Measurements from ENCODE around the gene MADD.
"Not testable (repeated sequence)": the region's sequence is repeated elsewhere in the genome, so short reads cannot be mapped to it uniquely, and the experiment has no call there.

MADD gene

GRCh38 chr11:47274495-47275235 is 4.7 kb downstream of the MADD start:
- no peak for DNase-seq (ENCODE audit: low read depth)

DNA sequence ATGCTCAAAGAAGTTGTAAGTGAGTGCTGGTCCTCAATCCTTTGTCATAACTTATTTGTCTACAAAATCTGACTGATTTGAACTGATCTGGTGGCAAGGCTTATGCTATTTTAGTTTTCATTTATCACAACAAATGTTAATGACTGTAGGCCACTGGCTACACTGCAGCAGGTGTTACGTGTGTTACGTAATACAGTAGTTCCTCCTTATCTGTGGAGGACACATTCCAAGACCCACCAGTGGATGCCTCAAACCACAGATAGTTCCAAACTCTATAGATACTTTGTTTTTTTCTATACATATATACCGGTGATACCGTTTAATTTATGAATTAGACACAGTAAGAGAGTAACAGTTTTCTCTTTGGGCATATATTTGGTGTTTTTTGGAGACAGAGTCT is 7.0 kb downstream of the MADD start:
- no peak for DNase-seq (ENCODE audit: low read depth)

GRCh38 chr11:47278058-47278457 is 8.1 kb downstream of the MADD start:
- DNase-seq (ENCODE audit: low read depth) = no peak

GRCh38 chr11:47278769-47279168 is 8.8 kb downstream of the MADD start:
- DNase-seq (ENCODE audit: low read depth) = no peak

GRCh38 chr11:47280099-47280498 is 10.2 kb downstream of the MADD start:
- DNase-seq (ENCODE audit: low read depth) = no peak

- DNase-seq (ENCODE audit: low read depth) = no peak
Observed at GRCh38 chr11:47280860-47281259, 10.9 kb downstream of the MADD start.

DNA sequence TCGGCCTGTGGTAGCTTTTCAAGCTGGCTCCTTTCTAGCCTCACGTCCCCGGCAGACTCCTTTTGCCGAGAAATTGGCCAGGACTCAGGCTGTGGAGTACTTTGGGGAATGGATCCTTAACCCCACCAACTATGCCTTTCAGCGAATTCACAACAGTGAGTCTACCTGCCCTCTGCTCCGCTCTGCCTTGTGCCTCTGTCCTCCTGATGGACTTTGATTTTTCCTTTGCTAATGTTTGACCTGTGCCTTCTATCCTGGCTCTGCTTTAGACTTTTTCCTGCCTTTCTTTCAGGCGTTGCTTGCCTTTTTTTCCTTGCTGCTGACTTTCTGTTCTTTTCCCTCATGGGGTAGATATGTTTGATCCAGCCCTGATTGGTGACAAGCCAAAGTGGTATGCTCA is 12.5 kb downstream of the MADD start:
- DNase-seq (ENCODE audit: low read depth) = no peak

- no peak for DNase-seq (ENCODE audit: low read depth)
Observed at GRCh38 chr11:47284151-47284550, 14.2 kb downstream of the MADD start.

GRCh38 chr11:47285969-47286770 is 16.2 kb downstream of the MADD start:
- no peak for DNase-seq (ENCODE audit: low read depth)

- no peak for DNase-seq (ENCODE audit: low read depth)
Observed at GRCh38 chr11:47288066-47288465, 18.1 kb downstream of the MADD start.

DNA sequence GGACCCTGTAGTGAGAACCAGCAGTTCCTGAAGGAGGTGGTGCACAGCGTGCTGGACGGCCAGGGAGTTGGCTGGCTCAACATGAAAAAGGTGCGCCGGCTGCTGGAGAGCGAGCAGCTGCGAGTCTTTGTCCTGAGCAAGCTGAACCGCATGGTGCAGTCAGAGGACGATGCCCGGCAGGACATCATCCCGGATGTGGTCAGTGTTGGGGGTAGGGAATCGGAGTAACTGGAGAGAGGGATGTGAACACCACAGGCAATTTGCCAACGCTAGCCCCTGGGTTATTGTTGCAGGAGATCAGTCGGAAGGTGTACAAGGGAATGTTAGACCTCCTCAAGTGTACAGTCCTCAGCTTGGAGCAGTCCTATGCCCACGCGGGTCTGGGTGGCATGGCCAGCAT is 19.9 kb downstream of the MADD start:
- DNase-seq (ENCODE audit: low read depth) = no peak

DNA sequence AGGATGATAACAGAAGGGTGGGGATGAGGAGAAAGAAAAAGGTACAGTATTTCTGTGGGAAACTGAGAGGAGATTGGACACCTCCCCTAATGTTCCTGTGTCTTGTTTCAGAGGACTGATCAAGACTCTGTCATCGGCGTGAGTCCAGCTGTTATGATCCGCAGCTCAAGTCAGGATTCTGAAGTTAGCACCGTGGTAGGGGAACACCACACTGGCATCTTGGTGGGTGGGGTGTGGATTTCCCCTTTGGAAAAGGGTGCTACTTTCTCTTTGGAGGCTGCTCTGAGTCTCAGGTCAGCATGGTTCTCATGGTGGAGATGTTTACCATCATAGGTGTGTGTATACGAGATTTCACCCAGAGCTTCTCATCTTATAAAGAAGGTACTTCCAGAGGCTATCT is 25.5 kb downstream of the MADD start:
- no peak for DNase-seq (ENCODE audit: low read depth)

DNA sequence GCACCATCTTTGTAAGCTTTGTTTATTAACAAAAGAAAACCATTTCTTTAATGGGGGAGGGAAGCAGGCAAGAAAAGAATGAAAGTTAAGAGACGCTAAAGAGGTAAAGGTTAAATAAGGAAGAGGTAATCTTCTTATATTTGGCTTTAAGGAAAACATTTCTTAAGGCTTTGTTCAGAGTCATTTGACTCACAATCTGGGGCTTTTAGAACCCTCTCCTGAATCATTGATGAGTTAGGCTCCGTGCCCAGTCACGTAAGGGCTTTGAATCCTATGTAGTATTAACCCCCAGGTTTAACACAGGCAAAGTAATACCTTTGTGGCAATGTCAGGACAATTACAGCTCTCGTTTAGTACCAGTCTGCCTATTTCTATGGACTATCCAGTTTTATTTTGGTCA is 26.1 kb downstream of the MADD start:
- DNase-seq (ENCODE audit: low read depth) = no peak

DNA sequence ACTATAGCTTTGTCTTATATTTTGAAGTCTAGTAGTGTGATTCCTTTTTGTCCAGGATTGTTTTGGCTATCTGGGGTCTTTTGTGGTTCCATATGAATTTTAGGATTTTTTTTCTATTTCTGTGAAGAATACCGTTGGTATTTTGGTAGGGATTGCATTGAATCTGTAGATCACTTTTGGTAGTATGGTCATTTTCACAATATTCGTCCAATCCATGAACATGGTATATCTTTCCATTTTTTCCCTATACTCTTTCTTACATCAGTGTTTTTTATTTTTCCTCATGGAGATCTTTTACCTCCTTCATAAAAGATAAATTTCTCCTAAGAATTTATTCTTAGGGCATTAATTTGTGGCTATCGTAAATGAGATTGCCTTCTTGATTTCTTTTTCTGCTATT is 29.1 kb downstream of the MADD start:
- DNase-seq (ENCODE audit: low read depth) = no peak

GRCh38 chr11:47302853-47303252 is 32.9 kb downstream of the MADD start:
- no peak for DNase-seq (ENCODE audit: low read depth)

DNA sequence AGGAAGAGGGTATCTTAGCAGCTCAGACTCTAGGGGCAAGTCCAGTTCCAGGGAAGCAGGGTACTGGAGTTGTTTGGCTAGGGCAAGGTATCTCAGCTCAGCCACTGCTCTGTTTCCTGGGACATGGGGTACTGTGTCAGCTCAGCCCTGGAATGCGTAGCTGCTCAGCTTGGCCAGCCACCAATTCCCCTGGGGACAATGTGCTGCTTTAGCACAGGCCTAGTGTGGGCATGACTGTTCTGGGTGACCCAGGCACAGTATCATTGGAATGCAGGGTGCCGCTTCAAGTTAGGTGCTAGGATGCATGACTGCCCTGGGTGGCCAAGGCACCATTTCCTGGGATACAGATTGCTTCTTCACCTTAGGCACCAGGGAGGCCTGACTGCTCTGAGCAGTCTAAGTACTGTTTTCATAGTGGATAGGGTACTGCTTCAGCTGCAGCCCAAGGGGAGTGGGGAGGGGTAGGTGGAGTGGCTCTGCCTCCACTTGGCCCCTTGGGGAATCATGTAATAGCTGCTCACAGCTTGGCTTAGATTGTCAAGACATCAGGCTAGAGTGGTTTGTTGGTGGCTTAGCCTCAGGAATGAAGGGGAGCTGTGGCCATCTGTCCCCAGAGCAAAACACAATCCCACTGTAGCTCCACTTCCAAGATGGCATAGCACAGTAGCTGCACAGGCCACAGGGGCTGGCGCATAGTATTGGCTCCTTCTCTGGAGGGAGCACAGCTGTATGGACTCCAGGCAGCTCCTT is 36.0 kb downstream of the MADD start:
- DNase-seq (ENCODE audit: low read depth) = no peak

- no peak for DNase-seq (ENCODE audit: low read depth)
Observed at GRCh38 chr11:47306484-47306844, 36.5 kb downstream of the MADD start.

- DNase-seq (ENCODE audit: low read depth) = no peak
Observed at GRCh38 chr11:47308050-47308823, 38.3 kb downstream of the MADD start.

GRCh38 chr11:47314992-47315391 is 45.1 kb downstream of the MADD start:
- DNase-seq (ENCODE audit: low read depth) = no peak

GRCh38 chr11:47316501-47316900 is 46.6 kb downstream of the MADD start:
- not testable (repeated sequence) for DNase-seq (ENCODE audit: low read depth)

DNA sequence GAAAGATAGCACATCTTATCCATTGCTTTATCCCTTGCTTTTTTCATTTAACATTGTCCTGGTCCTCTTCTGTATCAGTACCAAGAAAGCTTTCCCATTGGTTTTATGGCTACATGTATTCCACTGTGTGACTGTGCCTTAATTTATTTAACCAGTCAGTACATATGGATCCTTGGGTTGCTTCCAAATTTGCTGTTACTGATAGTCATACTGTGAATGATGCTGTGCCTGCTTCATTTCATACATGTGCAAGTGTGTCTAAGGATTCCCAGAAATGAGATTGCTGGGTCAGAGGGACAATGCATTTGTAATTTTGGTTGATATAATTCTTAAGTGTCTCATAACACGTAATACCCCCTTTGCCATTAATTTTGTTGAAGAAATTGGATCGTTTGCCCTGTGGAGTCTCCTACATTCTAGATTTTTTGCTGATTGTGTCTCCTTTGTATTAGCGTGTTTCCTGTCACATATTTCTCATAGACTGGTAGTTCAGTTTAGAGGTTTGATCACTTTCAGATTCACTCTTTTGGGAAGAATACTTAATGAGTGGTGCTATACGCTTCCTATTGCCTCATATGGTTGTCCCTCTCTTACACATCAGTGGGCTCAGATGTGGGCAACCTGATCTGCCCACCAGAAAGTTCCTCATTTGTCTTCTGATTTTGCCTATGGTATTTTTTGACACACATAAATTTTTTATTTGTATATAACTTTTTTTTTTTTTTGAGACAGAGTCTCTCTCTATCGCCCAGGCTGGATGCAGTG is 47.3 kb downstream of the MADD start:
- DNase-seq (ENCODE audit: low read depth) = no peak
